ENCODE measurements around the gene PBX1.

Gene PBX1

GRCh38 chr1:164667600-164667999 is 108.6 kb downstream of the PBX1 start:
- DNase-seq (ENCODE audit: low read depth in 3 of 3): no peak

GRCh38 chr1:164668491-164669400 is 109.8 kb downstream of the PBX1 start:
- DNase-seq (ENCODE audit: low read depth in 3 of 3): no peak

GRCh38 chr1:164670026-164670425 is 111.0 kb downstream of the PBX1 start:
- DNase-seq (ENCODE audit: low read depth in 3 of 3): no peak

GRCh38 chr1:164670786-164671185 is 111.8 kb downstream of the PBX1 start:
- no peak for DNase-seq (ENCODE audit: low read depth in 3 of 3)

GRCh38 chr1:164671323-164671965 is 112.5 kb downstream of the PBX1 start:
- DNase-seq (ENCODE audit: low read depth in 3 of 3): no peak

GRCh38 chr1:164671966-164672571 is 113.1 kb downstream of the PBX1 start:
- no peak for DNase-seq (ENCODE audit: low read depth in 3 of 3)

- DNase-seq (ENCODE audit: low read depth in 3 of 3): no peak
Observed at GRCh38 chr1:164672588-164672987, 113.6 kb downstream of the PBX1 start.

- no peak for DNase-seq (ENCODE audit: low read depth in 3 of 3)
Observed at GRCh38 chr1:164673584-164674214, 114.7 kb downstream of the PBX1 start.

GRCh38 chr1:164675342-164675904 is 116.4 kb downstream of the PBX1 start:
- DNase-seq (ENCODE audit: low read depth in 3 of 3): no peak

- DNase-seq (ENCODE audit: low read depth in 3 of 3): no peak
Observed at GRCh38 chr1:164678136-164678700, 119.2 kb downstream of the PBX1 start.

GRCh38 chr1:164682570-164682969 is 123.6 kb downstream of the PBX1 start:
- DNase-seq (ENCODE audit: low read depth in 3 of 3): no peak

- no peak for DNase-seq (ENCODE audit: low read depth in 3 of 3)
Observed at GRCh38 chr1:164683235-164683634, 124.3 kb downstream of the PBX1 start.

- DNase-seq (ENCODE audit: low read depth in 3 of 3): no peak
Observed at GRCh38 chr1:164685266-164686035, 126.5 kb downstream of the PBX1 start.

GRCh38 chr1:164687777-164688176 is 128.8 kb downstream of the PBX1 start:
- DNase-seq (ENCODE audit: low read depth in 3 of 3): no peak

GRCh38 chr1:164688791-164689190 is 129.8 kb downstream of the PBX1 start:
- DNase-seq (ENCODE audit: low read depth in 3 of 3): no peak

GRCh38 chr1:164689672-164690511 is 130.9 kb downstream of the PBX1 start:
- no peak for DNase-seq (ENCODE audit: low read depth in 3 of 3)

GRCh38 chr1:164692420-164692819 is 133.4 kb downstream of the PBX1 start:
- no peak for DNase-seq (ENCODE audit: low read depth in 3 of 3)

- no peak for DNase-seq (ENCODE audit: low read depth in 3 of 3)
Observed at GRCh38 chr1:164693564-164694359, 134.8 kb downstream of the PBX1 start.

- no peak for DNase-seq (ENCODE audit: low read depth in 3 of 3)
Observed at GRCh38 chr1:164694505-164694904, 135.5 kb downstream of the PBX1 start.

Measured in stimulated activated CD4-positive, alpha-beta T cell treated with anti-CD3 and anti-CD28 coated beads, TNF-alpha, amount 100 ng/mL, for 24 hours (primary cell).